GM18858 (cell line): ENCODE data around the gene MAGEA9.
"Not testable (repeated sequence)": the region's sequence is repeated elsewhere in the genome, so short reads cannot be mapped to it uniquely, and the experiment has no call there.

Source experiments
- ATAC-seq: cut with Tn5 transposase; IDR thresholded peaks from one replicate; pipeline ENCODE4 v1.9.1; 2021; ENCODE audit not compliant: unreplicated experiment

MAGEA9 gene, protein sequence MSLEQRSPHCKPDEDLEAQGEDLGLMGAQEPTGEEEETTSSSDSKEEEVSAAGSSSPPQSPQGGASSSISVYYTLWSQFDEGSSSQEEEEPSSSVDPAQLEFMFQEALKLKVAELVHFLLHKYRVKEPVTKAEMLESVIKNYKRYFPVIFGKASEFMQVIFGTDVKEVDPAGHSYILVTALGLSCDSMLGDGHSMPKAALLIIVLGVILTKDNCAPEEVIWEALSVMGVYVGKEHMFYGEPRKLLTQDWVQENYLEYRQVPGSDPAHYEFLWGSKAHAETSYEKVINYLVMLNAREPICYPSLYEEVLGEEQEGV

DNA sequence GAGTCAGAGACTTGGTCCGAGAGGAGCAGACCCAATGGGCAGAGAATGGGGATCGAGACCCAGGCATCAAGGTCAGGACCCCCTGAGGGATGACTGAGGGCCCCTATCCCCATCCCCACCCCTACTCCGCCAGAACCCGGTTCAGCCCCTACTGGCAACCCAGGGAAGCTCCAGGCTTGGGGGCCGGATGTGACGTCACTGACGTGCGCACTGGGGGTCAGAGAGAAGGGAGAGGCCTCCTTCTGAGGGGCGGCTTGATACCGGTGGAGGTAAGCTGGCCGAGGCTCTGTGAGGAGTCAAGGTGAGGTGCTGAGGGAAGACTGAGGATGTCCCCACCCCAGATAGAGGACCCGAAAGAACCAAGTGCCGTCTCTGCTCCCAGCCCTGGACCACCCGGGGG lies at the start of gene MAGEA9:
Gene MAGEA9, plus strand, starts transcription at position 204 of the 400 bp plus-strand sequence. CDS start 4,281 bp downstream, outside the sequence.
- not testable (repeated sequence) for ATAC-seq

DNA sequence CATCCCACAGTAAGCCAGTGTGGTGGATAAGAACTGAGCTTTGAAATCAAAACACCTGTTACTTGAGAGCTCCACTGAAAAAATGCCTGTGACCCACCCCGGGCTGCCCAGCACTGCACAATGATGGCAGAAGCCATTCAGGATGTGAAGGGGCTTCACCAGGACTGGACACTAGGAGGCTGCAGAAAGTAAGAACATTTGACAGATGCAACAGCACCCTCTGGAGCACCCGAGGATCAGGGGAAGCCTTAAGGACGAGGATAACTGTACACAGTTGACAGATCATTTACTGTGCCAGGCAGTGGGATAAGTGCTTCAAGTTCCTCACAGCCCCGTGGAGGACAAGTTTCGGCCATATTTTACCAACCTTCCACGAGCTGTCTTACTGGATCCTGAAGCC lies 39.5 kb upstream of the MAGEA9 start:
- ATAC-seq, result not testable (repeated sequence)

DNA sequence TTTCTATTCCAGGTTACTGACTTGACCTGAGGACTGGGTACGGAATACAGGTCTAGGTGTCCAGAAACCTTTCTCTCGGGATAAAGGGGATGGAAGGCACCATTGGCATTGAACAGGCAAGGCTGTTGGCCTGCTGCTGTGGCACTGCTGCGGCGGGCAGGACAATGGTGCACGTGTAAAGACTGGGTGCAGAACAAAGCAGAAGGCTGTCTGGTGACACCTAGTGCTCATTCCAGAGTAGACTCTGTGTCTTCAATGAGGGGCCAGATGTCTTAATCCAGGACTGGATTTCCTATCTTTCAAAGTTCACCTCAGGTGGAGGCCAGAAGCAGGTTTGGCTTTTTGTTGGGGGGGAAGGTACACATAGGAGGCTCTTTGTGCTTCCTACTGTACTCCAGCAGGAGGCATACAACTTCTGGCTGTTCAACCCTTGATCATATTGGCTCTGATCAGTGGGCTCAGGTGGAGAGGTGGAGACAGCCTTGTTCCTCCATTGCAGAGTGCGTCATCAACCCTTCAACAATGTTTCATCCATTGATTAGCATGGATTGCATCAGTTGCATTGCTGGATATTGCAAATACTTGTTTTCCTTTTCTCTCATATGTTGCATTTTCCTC lies 35.2 kb upstream of the MAGEA9 start:
- ATAC-seq, result not testable (repeated sequence)

DNA sequence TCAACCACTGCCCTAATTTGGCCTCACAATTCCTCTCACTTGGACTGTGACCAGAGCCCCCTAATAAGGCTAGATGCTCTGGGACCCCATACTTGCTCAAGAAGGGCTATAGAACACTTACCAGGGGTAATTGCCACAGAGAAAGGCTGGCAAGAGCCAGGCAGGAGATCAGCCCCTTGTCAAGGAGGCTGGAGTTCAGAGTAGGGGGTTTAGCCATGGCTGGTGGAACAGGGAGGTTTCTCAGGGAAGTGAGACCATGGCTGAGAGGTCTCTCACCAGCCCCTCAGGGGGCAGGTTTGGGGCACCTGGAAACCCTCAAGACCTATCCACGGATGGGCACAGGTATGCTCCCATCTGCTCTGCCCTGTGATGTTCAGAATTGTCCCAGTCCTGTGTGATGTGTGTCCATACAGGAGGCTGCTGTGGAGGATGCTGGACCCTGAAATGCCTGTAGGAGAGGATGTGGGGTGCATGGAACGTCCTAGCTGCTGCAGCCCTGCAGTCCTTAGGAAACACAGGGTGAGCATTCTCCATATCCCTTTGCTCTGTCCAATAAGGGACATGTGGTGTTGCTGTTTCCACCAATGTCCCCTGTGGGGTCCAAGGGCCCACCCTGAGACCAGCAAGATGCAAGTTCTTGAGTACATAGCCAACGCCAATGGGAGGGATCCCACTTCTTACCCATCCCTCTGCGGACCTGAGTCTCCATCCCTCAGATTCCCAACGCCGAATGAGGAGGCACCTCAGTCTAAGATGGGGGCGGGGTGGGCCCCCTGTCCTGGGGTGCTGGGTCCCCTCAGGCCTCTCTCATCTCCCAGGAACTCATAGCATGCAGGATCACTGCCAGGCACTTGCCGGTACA lies 24.3 kb upstream of the MAGEA9 start:
- no peak for ATAC-seq

DNA sequence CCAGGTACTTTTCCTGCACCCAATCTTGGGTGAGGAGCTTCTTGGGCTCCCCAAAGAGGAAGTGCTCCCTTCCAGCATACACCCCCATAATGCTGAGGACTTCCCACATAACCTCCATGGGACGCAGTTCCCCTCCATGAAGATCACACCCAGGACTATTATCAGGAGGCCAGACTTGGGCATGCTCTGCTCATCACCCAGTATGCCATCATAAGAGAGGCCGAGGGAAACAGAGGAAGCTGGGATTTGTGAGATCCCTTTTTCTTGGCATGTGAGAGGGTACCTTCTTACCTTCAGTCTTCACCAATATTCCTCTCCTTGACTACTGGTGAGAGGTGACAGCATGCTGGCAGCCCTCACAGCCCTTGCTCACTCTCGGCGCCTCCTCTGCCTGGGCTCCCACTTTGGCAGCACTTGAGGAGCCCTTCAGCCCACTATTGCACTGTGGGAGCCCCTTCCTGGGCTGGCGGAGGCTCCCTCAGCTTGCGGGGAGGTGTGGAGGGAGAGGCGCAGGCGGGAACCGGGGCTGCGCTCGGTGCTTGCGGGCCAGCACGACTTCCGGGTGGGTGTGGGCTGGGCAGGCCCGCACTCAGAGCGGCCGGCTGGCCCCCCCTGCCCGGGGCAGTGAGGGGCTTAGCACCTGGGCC lies 23.5 kb upstream of the MAGEA9 start:
- ATAC-seq, result no peak

DNA sequence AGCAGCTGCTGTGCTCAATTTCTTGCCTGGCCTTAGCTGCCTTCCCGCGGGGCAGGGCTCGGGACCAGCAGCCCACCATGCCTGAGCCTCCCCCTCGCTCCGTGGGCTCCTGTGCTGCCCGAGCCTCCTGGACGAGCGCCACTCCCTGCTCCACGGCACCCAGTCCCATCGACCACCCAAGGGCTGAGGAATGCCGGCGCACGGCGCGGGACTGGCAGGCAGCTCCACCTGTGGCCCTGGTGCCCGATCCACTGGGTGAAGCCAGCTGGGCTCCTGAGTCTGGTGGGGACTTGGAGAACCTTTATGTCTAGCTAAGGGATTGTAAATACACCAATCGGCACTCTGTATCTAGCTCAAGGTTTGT lies 23.0 kb upstream of the MAGEA9 start:
- not testable (repeated sequence) for ATAC-seq

DNA sequence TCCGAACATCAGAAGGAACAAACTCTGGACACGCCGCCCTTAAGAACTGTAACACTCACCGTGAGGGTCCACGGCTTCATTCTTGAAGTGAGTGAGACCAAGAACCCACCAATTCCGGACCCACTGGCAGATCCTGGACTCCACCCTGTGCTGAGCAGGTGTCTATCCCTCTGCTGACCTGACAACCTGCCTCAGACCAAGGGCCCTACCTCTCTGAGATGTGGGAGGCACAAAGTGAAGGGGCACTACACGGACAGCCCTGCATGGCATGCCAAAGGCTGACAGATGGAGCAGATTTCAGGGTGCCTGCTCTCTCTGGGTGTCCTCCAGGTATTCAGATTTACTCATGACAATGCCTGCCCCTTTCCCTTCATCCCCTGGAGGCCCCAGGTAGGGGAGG lies 21.9 kb upstream of the MAGEA9 start:
- ATAC-seq, result no peak

DNA sequence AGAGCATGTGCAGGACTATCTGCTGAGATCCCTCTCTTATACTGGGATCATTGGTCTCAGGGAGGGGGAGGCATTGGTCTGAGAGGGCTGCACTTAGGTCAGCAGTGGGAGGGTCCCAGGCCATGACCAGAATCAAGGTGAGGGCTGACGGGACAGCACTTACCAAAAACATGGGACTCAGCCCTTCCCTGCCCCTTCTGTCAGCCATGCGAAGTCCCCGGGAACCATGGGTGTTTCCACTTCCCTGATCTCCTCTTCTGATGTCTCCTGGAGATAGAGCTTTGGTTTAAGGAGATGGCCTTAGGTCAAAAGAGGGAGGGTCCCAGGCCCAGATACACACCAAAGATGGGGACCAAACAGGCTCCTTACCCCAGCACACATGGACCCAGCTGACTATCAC lies 20.8 kb upstream of the MAGEA9 start:
- no peak for ATAC-seq

DNA sequence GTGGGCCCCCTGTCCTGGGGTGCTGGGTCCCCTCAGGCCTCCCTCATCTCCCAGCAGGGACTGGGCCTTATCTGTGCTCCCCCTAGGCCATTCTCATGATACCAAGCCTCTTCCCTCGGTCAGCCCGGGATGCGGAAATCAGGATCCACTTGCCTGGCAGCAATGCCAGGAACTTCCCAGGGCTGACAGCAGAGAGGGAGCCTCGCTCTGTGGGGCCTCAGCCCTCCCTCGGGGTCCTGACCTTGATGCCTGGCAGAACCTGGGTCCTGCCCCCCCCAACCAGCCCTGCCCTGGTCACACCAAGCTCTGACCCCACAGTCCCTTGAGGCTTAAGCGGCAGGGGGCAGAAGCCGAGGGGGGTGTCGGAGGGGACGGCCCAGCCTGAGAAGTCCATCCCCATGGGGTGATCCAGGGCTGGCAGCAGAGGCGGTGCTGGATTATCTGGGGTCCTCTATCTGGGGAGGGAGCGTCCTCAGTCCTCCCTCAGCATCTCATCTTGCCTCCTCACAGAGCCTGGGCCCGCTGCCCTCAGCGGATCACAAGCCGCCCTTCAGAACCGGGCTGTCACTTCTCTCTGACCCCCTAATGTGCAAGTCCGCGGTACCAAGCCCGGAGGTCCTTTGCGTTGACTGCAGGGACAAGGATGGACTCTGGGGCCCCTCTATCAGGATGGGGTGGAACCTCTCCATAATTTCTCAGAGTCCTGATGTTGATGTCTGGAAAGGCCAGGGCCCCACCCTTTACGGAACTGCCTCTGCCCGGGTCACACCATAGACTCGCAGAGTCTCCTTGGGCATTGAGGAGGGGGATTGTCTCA lies 19.7 kb upstream of the MAGEA9 start:
- not testable (repeated sequence) for ATAC-seq

DNA sequence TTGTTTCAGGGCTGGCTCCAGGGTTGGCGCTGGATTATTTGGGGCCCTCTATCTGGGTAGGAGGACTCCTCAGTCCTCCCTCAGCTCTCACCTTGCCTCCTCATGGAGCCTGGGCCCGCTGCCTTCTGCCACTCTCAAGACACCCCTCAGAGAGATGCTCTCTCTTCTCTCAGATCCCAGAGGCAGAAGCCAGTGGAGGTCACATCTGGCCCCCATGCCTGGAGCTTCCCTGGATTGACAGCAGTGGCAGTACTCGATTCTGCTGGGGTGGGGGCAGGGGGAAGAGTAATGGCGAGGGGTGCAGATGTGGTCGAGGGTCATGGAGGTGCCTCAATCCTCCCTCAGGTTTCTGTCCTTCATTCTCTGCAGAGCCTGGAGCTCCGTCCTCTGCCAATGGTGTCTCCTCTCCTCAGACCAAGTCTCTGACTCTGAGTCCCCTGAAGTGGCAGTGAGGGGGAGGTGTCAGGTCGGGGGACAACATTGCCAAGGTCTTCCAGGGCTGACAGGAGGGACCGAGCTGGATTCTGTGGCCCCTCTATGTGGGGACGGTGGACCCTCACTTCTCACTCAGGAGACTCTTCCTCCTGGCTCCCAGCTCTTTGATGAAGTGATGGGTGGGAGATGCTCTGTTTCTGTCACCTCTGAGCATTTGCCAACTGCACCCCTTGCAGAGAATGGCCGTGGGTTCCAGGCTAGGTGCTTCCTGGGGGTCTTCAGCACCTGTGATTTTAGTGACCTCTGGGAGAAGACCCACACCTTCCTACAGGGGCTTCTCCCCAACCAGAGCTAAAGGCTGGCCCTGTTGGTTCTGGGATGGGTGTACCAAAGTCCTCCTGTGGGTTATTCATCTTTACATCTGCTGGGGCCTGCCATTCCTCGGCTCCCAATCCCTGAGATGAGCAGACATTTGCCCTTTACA lies 18.8 kb upstream of the MAGEA9 start:
- no peak for ATAC-seq

DNA sequence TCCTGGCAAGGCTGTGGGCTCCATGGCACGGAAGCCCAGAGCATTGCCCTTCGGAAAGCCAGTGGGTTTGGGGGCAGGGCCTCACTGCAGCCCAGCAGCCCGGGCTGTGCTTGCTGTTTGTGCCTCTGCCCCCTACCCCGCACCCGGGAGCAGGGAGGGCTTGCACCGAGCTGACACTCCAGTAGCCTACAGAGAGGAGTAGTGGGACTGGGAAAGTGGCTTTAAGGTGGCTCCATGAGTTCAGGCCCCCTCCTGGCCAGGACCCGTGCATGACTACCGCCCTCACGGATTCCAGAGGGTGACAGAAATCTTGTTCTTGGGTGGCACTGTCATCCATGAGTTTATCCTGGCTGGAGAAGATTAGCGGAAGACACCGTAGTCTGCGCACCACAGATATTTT lies 11.4 kb upstream of the MAGEA9 start:
- ATAC-seq, result not testable (repeated sequence)

DNA sequence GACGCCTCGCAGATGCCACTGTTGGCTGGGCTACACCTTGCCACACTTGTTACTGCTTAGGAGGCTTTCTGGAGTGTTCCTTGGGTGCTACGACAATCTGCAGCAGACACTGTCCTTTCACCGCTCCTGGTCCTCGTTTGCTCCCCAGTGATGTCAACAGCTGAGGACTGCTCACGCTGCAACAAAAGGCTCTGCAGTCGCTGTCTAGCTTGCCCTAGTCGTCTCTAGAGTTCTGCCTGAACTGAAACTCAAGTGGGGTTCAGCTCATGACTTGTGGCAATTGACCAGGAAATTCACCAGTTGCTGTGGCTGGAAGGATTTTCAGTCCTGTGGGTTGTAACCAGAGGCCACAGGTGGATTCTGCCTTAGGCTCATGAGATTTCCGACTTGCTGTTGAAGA lies 8.7 kb upstream of the MAGEA9 start:
- ATAC-seq, result not testable (repeated sequence)

DNA sequence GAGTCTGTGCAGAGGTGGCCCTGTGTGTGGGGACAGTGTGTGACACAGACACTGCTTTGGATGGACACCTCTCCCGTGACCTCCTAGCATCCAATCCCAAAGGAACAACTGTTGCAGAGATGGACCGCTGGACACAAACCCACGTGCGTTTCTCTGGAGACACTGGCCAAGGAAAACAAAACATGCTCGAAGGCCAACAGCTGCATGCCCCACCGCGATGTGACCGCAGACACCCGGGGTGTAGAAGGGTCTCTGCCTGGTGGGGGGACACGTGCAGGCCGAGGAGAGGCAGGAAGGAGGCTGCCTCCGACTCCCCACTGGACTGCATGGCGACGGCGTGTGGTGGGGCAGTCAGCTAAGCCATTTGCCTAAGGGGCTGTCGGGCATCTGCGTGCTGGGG lies 8.0 kb upstream of the MAGEA9 start, which contains the start of gene HSFX1:
Gene HSFX1, plus strand, starts transcription at position 301 of the 400 bp plus-strand sequence. CDS start 614 bp downstream, outside the sequence.
- not testable (repeated sequence) for ATAC-seq

DNA sequence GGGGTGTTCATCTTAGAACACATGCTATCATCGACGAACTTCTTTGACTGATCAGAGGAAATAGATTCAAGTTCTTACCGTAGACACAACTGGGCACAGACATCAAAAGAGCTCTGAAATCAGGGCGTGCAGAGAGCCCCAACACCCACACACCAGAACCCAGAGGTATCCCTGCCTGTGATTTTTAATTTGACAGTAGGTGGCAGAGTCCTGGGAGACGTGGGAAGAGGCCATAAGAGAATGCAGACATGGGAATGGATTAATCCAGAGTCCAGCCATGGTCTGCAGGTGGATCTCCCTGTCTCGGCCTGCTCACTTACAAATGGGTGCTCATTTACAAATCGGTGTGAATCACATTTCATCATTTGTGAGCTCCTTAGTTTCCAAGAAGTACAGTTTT lies 3.7 kb upstream of the MAGEA9 start:
- not testable (repeated sequence) for ATAC-seq

DNA sequence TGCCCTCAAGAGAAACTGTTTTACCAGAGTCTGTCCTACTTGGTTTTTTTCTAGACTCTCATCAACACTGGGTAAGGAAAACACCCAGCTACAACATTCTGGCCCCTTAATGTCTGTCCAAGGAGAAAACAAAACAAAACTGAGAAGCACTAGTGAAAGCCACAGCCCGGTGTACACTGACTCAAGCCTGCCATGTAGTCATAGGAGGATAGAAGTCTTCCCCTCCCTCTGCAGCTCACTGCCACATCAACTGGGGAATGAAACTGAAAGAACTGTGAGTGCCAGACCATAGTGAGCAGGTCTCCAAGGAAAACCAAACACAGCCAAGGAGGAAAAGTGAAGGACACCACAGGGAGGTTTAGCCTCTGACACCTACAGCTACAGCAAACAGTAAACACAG lies 13.8 kb downstream of the MAGEA9 start:
- peak; percentile 99 for ATAC-seq

DNA sequence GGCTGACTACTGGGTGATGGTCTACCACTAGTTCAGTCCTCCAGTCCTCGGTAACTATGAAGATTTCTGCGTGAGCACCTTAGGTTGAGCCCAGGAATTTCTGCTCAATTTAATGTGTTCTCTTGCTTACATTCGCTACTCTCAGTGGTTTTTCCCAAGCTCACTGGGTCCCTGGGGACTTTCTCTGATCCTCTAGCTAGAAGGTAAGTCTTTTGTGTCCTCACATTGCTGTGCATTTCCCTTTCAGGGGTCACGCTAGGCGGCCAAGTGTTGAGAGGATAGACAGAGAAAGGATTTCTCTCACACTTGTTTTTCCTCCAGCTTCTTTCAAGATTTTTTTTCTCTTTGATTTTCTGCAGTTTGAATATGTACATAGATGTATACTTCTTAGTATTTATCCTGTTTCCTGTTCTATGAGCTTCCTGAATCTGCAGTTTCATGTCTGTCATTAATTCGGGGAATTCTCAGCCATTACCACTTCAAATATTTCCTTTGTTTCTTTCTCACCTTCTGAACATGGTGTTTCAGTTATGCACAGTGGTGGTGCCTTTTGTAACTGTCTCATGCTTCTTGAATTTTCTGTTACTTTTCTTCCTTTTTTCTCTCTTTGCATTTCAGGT lies 17.5 kb downstream of the MAGEA9 start:
- no peak for ATAC-seq

DNA sequence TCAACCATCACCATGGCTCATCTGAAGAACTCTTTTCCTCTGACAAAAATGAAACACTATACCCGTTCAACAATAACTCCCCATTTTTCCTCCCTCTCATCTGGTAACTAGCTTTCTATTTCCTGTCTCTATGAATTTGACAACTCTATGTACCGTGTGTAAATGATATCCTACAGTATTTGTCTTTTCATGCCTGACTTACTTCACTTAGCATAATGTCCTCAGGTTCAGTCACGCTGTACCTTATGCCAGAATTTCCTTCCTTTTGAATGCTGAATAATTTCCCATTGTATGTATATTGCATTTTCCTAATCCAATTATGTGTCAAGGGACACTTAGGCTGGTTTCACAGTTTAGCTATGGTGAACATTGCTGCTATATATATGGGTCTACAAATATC lies 18.2 kb downstream of the MAGEA9 start:
- ATAC-seq, result no peak

DNA sequence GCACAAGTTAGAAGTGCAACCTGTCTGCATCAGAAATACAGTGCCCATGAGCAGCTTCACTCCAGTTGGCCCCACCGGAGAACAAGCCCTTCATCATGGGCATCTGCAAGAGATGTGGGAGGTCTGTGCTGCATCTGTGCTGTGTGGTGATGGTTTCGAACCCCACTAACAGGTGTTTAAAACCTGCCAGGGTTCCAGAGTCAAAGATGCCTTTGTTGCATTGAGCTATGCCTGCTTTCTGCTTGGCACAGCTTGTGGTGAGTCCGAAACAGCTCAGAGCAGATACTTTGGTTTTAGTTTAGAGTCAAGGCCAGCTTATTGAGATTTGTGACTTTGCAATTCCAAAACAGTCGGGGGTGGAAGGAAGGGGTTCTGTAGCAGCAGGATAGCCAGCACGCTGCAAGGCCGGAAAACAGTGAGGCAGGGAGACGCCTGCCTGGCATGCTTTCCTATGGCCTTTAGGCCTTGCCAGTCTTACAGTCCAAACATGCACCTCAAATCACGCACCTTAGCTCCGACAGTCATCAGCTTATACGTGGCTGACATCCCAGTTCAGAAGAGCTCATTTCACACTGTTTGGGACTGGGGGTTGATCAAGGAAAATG lies 21.8 kb downstream of the MAGEA9 start:
- ATAC-seq, result no peak
